HuH-7.5 (cell line): ENCODE measurements around the gene TOR1AIP2.

ENCODE experiments used
- DNase-seq: peaks from one replicate; pipeline ENCODE4 v3.0.0; 2011; ENCODE audit warnings: low spot score

Gene TOR1AIP2

DNA sequence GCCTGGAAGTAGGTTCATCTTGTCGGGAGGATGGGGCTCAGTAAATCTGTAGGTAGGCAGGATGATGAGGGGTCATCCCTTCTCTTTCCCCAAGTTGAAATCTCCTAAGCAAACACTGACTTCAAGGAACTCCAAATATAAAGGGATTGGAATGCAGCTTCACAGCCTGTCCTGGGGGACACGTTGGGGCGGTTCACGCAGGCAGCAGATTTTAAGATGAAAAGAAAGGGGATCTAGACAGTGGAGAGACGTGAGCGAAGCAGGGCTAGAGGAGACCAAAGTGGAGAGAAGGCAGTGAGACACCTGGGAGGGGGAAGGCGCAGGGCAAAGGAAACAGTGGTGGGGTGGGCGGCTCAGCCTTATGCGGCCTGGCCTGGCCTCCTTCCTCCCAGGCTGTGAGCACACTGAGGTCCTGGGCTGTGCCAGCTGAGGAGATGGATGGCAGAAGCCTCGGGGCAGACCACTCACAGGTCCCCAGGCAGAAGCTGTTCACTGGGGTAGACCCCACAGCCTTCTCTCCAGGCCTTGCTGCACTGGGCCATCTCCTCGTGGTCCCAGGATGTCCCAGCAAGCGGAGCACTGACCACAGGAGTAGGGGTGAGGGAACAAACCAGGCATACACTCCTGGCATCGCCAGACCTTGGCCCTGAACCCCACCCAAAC is 51.7 kb downstream of the TOR1AIP2 start:
- DNase-seq: no peak

GRCh38 chr1:179825206-179825605 is 52.4 kb downstream of the TOR1AIP2 start:
- DNase-seq: no peak

- DNase-seq: no peak
Measured at GRCh38 chr1:179824265-179824664, 53.3 kb downstream of the TOR1AIP2 start.

GRCh38 chr1:179823693-179824092 is 53.9 kb downstream of the TOR1AIP2 start:
- no peak for DNase-seq

DNA sequence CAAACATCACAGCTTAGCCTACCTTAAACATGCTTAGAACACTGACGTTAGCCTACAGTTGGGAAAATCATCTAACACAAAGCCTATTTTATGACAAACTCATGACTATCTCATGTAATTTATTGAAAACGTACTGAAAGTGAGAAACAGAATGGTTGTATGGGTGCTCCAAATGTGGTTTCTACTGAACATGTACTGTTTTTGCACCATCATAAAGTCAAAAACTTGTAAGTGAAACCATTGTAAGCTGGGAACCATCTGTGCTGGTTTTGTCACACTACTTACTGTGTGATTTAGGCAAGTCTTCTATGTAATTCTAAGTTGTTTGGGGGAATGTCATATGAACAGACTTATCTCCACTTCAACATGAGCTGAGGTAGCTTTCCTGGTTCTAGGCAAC is 55.5 kb downstream of the TOR1AIP2 start:
- no peak for DNase-seq

- no peak for DNase-seq
Measured at GRCh38 chr1:179821524-179821923, 56.1 kb downstream of the TOR1AIP2 start.

GRCh38 chr1:179820226-179820970 is 57.2 kb downstream of the TOR1AIP2 start:
- no peak for DNase-seq

DNA sequence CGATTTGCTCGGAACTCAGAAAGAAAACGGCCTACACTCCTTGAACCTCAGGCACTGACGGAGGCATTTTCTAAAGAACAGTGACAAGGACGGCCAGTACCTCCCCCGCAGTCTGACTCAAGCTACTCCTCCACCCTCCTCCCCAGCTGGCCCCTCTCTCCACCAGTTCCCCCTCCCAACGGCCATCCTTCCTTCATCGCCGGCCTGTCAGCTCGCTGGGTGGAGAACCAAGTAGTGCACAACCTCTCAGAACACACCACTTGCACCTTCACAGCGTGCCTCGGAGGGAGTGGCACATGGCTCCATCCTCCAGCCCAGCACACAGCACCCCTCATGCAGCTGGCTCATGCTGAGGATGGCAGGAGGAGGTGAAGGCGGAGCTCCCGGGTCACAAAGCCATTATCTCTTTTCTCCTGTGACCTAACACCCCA is 58.8 kb downstream of the TOR1AIP2 start:
- no peak for DNase-seq

GRCh38 chr1:179818260-179818659 is 59.3 kb downstream of the TOR1AIP2 start:
- DNase-seq: no peak

GRCh38 chr1:179817789-179818188 is 59.8 kb downstream of the TOR1AIP2 start:
- DNase-seq: no peak

GRCh38 chr1:179817056-179817455 is 60.5 kb downstream of the TOR1AIP2 start:
- no peak for DNase-seq

DNA sequence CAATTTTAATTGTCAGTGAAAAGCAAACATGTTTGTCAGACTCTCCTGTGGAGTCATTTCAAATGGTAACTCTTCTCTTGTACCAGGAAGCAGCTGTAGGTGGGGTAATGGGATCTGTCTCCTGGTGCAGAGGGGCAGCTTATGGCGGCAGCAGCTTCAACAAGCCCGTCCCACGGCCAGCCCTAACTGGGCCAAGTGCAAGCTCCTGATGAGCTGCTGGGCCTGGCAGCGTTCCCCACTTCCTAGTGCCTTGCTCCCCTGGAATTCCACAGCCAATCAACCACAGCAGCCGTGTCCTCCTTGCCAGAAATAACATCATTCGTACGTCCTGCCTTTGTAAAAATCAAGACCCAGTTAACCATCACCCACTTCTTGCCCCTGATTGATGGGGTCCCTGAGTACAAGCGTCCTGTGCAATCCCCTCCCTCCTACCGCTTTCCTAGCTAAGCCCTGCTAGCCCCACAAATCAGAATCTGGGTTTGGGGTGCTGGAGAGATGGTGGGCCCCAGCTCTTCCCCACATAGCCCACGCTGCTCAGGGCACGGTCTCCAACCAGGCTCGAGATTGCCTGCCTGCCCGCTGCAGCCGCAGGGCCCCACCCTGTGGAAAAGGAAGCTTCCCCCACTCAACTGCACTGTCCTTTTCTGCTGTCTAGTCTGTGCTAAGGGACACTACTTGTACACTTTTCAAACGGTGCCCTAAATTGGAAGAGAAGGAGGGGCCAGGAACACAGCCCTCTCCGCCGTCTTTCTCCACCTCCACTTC is 61.2 kb downstream of the TOR1AIP2 start:
- no peak for DNase-seq

- DNase-seq: no peak
Measured at GRCh38 chr1:179815641-179816040, 62.0 kb downstream of the TOR1AIP2 start.

- DNase-seq: peak; percentile 75
Measured at GRCh38 chr1:179814546-179814838, 63.1 kb downstream of the TOR1AIP2 start.

DNA sequence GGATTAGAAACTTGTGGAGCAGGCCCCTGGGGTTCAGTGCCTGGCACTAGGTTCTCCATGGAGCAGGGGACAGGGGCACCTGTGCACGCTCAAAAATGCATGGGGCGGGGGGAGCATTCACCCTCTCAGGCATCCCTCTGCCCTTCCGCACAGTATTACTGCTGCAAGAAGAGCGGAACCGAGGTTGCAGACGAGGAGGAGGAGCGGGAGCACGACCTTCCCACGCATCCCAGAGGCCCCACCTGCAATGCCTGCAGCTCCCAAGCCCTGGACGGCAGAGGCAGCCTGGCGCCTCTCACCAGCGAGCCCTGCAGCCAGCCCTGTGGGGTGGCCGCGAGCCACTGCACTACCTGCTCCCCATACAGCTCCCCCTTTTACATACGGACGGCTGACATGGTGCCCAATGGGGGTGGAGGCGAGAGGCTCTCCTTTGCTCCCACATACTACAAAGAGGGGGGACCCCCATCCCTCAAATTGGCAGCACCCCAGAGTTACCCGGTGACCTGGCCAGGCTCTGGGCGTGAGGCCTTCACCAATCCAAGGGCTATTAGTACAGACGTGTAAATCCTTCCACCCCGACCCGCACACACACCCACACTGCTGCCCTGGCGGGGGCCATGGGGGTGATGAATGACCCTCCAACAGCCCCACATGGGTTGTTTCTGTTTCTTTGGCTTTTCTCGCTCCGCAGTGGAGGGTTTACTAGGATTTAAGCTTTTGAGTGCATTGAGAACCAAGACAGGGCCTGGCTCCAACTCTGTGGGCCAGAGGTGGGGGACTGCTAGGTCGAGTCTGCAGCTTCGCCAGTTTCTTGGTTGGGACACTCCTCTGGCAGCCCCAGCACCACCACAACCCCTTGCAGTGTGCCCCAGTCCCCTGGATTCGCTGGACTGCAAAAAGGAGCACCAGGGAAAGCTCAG is 63.7 kb downstream of the TOR1AIP2 start:
- DNase-seq: no peak

DNA sequence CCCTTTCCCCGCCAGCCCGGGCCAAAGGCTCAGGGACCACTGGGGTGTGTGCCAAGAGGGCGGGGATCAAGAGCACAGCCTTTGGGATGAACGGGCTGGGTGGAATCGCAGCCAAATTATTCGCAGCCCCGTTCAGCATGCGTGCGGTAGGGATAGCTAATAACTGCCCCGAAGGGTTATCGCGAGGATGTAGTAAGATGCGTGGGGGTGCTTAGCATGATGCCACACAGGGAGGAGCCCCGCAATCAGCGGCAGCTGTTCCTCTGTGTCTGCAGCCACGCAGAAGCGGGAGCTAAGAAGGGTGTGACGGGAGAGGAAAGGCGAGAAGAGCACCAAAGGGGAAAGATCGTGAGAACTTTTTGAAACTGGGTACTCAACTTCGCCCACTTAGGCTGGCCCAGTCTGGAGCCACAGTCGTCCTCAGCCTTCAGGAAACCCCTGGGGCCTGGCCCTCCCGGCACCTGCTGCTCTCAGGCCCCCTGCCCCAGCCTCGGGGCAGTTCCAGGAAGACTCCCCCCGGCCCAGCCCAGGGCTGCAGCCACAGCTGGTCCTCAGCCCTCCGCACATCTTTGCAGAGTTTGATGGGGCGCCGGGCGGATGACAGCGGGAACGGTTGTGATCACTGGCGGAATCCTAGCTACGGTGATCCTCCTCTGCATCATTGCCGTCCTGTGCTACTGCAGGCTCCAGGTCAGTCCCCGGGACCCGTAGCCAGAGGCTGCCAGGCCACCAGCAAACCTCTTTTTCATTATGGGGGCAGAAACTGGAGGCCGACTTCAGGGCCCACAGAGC is 64.9 kb downstream of the TOR1AIP2 start:
- no peak for DNase-seq

DNA sequence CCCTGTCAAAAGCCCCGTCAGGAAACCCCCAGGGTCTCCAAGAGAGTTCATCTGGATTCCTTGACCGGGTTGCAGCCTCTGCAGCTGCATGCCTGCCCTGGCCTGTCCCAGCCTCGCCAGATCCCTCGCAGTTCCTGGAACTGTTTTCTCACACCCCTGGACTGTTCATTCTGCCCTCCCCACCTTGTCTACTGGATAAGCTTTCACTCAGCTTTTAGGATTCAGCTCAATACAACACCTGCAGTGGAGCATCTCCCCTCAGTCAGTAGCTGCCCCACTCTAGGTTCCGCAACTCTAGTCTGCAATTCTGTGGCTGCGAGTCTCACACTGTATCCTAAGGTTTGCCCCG is 67.3 kb downstream of the TOR1AIP2 start:
- no peak for DNase-seq

GRCh38 chr1:179809506-179810366 is 67.9 kb downstream of the TOR1AIP2 start:
- DNase-seq: peak; percentile 68

DNA sequence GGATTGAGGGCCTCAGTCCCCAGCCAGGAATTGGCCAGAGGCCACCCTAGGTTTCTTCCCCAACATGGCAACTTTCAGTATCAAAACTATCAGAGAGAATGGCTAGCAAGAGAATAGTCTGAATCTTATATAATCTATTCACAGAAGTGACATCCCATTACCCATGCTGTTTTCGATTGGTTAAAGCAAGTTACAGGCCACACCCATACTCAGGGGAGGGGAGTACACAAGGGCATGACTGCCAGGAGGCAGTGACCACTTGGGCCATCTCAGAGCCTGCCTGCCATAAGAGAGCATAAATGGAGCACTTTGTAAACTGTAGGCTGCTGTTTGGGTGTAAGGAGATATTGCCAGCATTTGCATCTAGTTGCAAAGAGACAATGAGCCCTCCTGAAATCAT is 69.1 kb downstream of the TOR1AIP2 start:
- DNase-seq: no peak

- DNase-seq: no peak
Measured at GRCh38 chr1:179807691-179808485, 69.7 kb downstream of the TOR1AIP2 start.
